GM12873 (cell line): Measurements from ENCODE around the gene LRBA.

ENCODE experiments used
- CTCF ChIP-seq: IDR thresholded peaks from 2 replicates; pipeline ENCODE4 v1.5.1; 2012; ENCODE audit warnings: low read depth, mild to moderate bottlenecking, moderate library complexity, low read length, control low read depth; ENCODE audit not compliant: insufficient read depth; ENCODE audit errors: missing control alignments

The LRBA gene

GRCh38 chr4:150641612-150642011 is 373.5 kb downstream of the LRBA start:
- no peak for TF ChIP-seq CTCF

- TF ChIP-seq CTCF: no peak
Observed at GRCh38 chr4:150632639-150633038, 382.4 kb downstream of the LRBA start.

GRCh38 chr4:150628073-150628472 is 387.0 kb downstream of the LRBA start:
- no peak for TF ChIP-seq CTCF

- TF ChIP-seq CTCF: no peak
Observed at GRCh38 chr4:150625033-150625432, 390.1 kb downstream of the LRBA start.

- no peak for TF ChIP-seq CTCF
Observed at GRCh38 chr4:150624055-150624454, 391.0 kb downstream of the LRBA start.

GRCh38 chr4:150619042-150619441 is 396.0 kb downstream of the LRBA start:
- TF ChIP-seq CTCF: no peak

GRCh38 chr4:150609131-150609530 is 406.0 kb downstream of the LRBA start:
- TF ChIP-seq CTCF: no peak
